IMR-90 (cell line): Measurements from ENCODE around the gene PHKB. TPM values are rescaled to one million over a fixed set of nuclear protein-coding genes. Genes with fewer than 3 reads are reported as not detected.
"Not testable (repeated sequence)": the region's sequence is repeated elsewhere in the genome, so short reads cannot be mapped to it uniquely, and the experiment has no call there.

Experiments
- ATAC-seq: fragments of 200-7000 bp; cut with Tn5 transposase; 2 replicates; pipeline ENCODE4 v1.9.1; 2020; ENCODE audit warnings: low read depth, mild to moderate bottlenecking, moderate library complexity
- BruUV-seq: library from RNA; stranded (reverse); fragments of 400-500 nt; replicated peaks from 2 replicates; lab custom pipeline; 2021; lab: Mats Ljungman, UMichigan
- CTCF ChIA-PET: fragments of 300-600 bp; formaldehyde crosslinking; extraction: SDS; loops from one replicate; lab custom pipeline; 2021; ENCODE audit warnings: antibody characterized with exemption; lab: Yijun Ruan, JAX
- POLR2A ChIA-PET: fragments of 300-600 bp; sonication (Branson Sonifier 250); formaldehyde crosslinking; loops from one replicate; lab custom pipeline; 2022; ENCODE audit warnings: antibody characterized with exemption; ENCODE audit not compliant: unreplicated experiment; lab: Charles Lee
- DNase-seq: peaks from one replicate; pipeline ENCODE4 v3.0.0; 2013
- H2AFZ ChIP-seq: replicated peaks from 2 replicates; pipeline ENCODE3; 2013; ENCODE audit warnings: low read length, mild to moderate bottlenecking; ENCODE audit not compliant: poor library complexity
- H2AK5ac ChIP-seq: 2 replicates; pipeline ENCODE4 v1.6.1; 2013; ENCODE audit warnings: low read depth, low read length, inconsistent platforms
- H2AK9ac ChIP-seq: replicated peaks from 2 replicates; pipeline ENCODE3; 2013; ENCODE audit warnings: mild to moderate bottlenecking, low read depth, low read length, moderate library complexity; ENCODE audit not compliant: poor library complexity
- H2BK120ac ChIP-seq: 2 replicates; pipeline ENCODE4 v1.6.1; 2013; ENCODE audit warnings: low read depth, low read length, inconsistent platforms
- H2BK15ac ChIP-seq: 3 replicates; pipeline ENCODE4 v1.6.1; 2013; ENCODE audit warnings: low read depth, low read length, inconsistent platforms
- H2BK20ac ChIP-seq: 2 replicates; pipeline ENCODE4 v1.6.1; 2013; ENCODE audit warnings: low read depth, mild to moderate bottlenecking, inconsistent platforms, low read length, moderate library complexity
- H2BK5ac ChIP-seq: 2 replicates; pipeline ENCODE4 v1.6.1; 2013; ENCODE audit warnings: mild to moderate bottlenecking, low read depth, low read length, inconsistent platforms; ENCODE audit not compliant: poor library complexity, severe bottlenecking
- H3K14ac ChIP-seq: replicated peaks from 2 replicates; pipeline ENCODE4 v1.6.1; 2013; ENCODE audit warnings: low read depth, low read length, inconsistent platforms
- H3K18ac ChIP-seq: 2 replicates; pipeline ENCODE4 v1.6.1; 2013; ENCODE audit warnings: low read depth, low read length, control low read depth
- H3K23ac ChIP-seq: 2 replicates; pipeline ENCODE4 v1.6.1; 2013; ENCODE audit warnings: low read depth, low read length, inconsistent platforms
- H3K27ac ChIP-seq: 2 replicates; pipeline ENCODE4 v1.5.1; 2013; ENCODE audit warnings: mild to moderate bottlenecking, control low read depth, low read length; ENCODE audit not compliant: insufficient read depth
- H3K27me3 ChIP-seq: 2 replicates; pipeline ENCODE4 v1.6.1; 2013; ENCODE audit warnings: low read length; ENCODE audit not compliant: control insufficient read depth, insufficient read depth
- H3K36me3 ChIP-seq: 2 replicates; pipeline ENCODE4 v1.6.1; 2013; ENCODE audit warnings: low read length, mixed read lengths; ENCODE audit not compliant: control insufficient read depth, insufficient read depth
- H3K4ac ChIP-seq: 2 replicates; pipeline ENCODE4 v1.6.1; 2013; ENCODE audit warnings: low read depth, low read length, inconsistent platforms
- H3K4me1 ChIP-seq: 2 replicates; pipeline ENCODE4 v1.6.1; 2013; ENCODE audit warnings: low read length, mixed read lengths; ENCODE audit not compliant: control insufficient read depth, insufficient read depth
- H3K4me2 ChIP-seq: 2 replicates; pipeline ENCODE4 v1.6.1; 2013; ENCODE audit warnings: low read depth, mild to moderate bottlenecking, control low read depth, low read length, moderate library complexity
- H3K4me3 ChIP-seq: 2 replicates; pipeline ENCODE4 v1.5.1; 2013; ENCODE audit warnings: low read depth, mild to moderate bottlenecking, control low read depth, low read length, moderate library complexity; ENCODE audit not compliant: insufficient read depth
- H3K56ac ChIP-seq: 2 replicates; pipeline ENCODE4 v1.6.1; 2013; ENCODE audit warnings: low read length, inconsistent platforms; ENCODE audit not compliant: insufficient read depth; ENCODE audit errors: extremely low read depth
- H3K79me1 ChIP-seq, 2 experiments: 2 replicates each; pipeline ENCODE4 v1.6.1; 2013; ENCODE audit warnings: low read length in 2 of 2, inconsistent platforms in 1 of 2, low read depth in 1 of 2
- H3K9ac ChIP-seq: 2 replicates; pipeline ENCODE4 v1.6.1; 2013; ENCODE audit warnings: low read depth, low read length, control low read depth
- H3K9me1 ChIP-seq: 2 replicates; pipeline ENCODE4 v1.6.1; 2013; ENCODE audit warnings: low read length, inconsistent platforms; ENCODE audit not compliant: insufficient read depth
- H3K9me3 ChIP-seq: 2 replicates; pipeline ENCODE4 v1.6.1; 2013; ENCODE audit warnings: low read length; ENCODE audit not compliant: control insufficient read depth, insufficient read depth
- H4K20me1 ChIP-seq: 2 replicates; pipeline ENCODE4 v1.6.1; 2013; ENCODE audit warnings: low read length, inconsistent platforms; ENCODE audit not compliant: insufficient read depth
- H4K5ac ChIP-seq: 2 replicates; pipeline ENCODE4 v1.6.1; 2013; ENCODE audit warnings: mild to moderate bottlenecking, low read depth, low read length, control low read depth
- H4K8ac ChIP-seq, 2 experiments: 2 replicates each; pipeline ENCODE4 v1.6.1; 2013; ENCODE audit warnings: low read depth in 2 of 2, low read length in 2 of 2, control low read depth in 1 of 2, inconsistent platforms in 1 of 2
- H4K91ac ChIP-seq: 2 replicates; pipeline ENCODE4 v1.6.1; 2013; ENCODE audit warnings: low read depth, low read length, inconsistent platforms; ENCODE audit not compliant: insufficient read depth
- WGBS, 2 experiments: methylation state at CpG; one replicate each; pipeline versions ENCODE4 v1.1.5 to v1.1.7; 2013; ENCODE audit warnings: missing lambda C conversion rate in 2 of 2; ENCODE audit not compliant: insufficient read length in 1 of 2; ENCODE audit errors: extremely low coverage in 2 of 2; 5-methylcytosine and 5-hydroxymethylcytosine counted together
- dilution Hi-C: fragments of 300-500 bp; cut with HindIII; formaldehyde crosslinking; loops from one replicate; pipeline ENCODE4 v1.14.3; 2018; ENCODE audit warnings: low sequenced_read_pairs; ENCODE audit not compliant: unreplicated experiment
- in situ Hi-C: fragments of 300-500 bp; cut with MboI; formaldehyde crosslinking; loops from 3 replicates; pipeline ENCODE4 v1.14.3; 2019; ENCODE audit warnings: low sequenced_read_pairs, inconsistent platforms, mixed read lengths
- intact Hi-C: fragments of 100-400 bp; cut with micrococcal nuclease; formaldehyde crosslinking; loops from 2 replicates; pipeline ENCODE4 v1.10.0; 2022
- polyA plus RNA-seq, 3 experiments: library from polyadenylated mRNA; depleted of rRNA; stranded (reverse); fragments of >200 nt; gene quantifications; 2 replicates each; pipeline ENCODE4 v1.2.3, GENCODE V29; 2012; ENCODE audit warnings: low replicate concordance in 1 of 3
- total RNA-seq: library from RNA; depleted of rRNA; stranded (reverse); fragments of >200 nt; gene quantifications from 2 replicates; pipeline ENCODE4 v1.2.3, GENCODE V29; 2012

PHKB gene
- total and polyA plus RNA-seq, 2 of the 4 experiments (the other 2 are of a cell fraction): 24.2 to 58.6 TPM

DNA sequence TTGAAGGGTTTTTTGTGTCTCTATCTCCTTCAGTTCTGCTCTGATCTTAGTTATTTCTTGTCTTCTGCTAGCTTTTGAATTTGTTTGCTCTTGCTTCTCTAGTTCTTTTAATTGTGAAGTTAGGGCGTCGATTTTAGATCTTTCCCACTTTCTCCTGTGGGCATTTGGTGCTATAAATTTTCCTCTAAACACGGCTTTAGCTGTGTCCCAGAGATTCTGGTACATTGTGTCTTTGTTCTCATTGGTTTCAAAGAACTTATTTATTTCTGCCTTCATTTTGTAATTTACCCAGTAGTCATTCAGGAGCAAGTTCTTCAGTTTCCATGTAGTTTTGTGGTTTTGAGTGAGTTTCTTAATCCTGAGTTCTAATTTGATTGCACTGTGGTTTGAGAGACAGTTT, 90.1 kb downstream of the PHKB start:
- BruUV-seq, CTCF ChIA-PET, DNase-seq, H2BK20ac ChIP-seq, H3K14ac ChIP-seq, ATAC-seq, H4K8ac ChIP-seq, H2AFZ ChIP-seq, H3K4ac ChIP-seq, H3K27ac ChIP-seq, H2BK5ac ChIP-seq, H3K4me3 ChIP-seq, H4K91ac ChIP-seq, in situ Hi-C loops, H2AK9ac ChIP-seq, H2AK5ac ChIP-seq, H3K9me3 ChIP-seq, H3K4me2 ChIP-seq, H3K4me1 ChIP-seq, H3K27me3 ChIP-seq, H3K9me1 ChIP-seq, H3K18ac ChIP-seq, intact Hi-C loops, H2BK120ac ChIP-seq, H3K36me3 ChIP-seq, H3K9ac ChIP-seq, H3K23ac ChIP-seq, H3K56ac ChIP-seq, dilution Hi-C loops, H4K5ac ChIP-seq, H3K79me1 ChIP-seq, H4K20me1 ChIP-seq, H2BK15ac ChIP-seq: not testable (repeated sequence)
- no CpG with 5 or more reads among the region's 3 CpGs for WGBS, 2 experiments
- POLR2A ChIA-PET: interaction anchor here (0.6 kb wide), 1 partner anchor 945 kb away, joined by 3 read pairs; no protein-coding TSS in a partner anchor

DNA sequence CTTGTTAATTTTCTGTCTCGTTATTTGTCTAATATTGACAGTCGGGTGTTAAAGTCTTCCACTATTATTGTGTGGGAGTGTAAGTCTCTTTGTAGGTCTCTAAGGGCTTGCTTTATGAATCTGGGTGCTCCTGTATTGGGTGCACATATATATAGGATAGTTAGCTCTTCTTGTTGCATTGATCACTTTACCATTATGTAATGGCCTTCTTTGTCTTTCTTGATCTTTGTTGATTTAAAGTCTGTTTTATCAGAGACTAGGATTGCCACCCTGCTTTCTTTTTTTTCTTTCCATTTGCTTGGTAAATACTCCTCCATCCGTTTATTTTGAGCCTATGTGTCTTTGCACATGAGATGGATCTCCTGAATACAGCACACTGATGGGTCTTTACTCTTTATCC, 90.6 kb downstream of the PHKB start:
- intact Hi-C loops, H2AK5ac ChIP-seq, H3K27me3 ChIP-seq, H3K4me1 ChIP-seq, in situ Hi-C loops, H3K4ac ChIP-seq, H3K18ac ChIP-seq, H3K36me3 ChIP-seq, H3K27ac ChIP-seq, H2BK5ac ChIP-seq, H4K5ac ChIP-seq, H2BK20ac ChIP-seq, BruUV-seq, ATAC-seq, H2BK120ac ChIP-seq, H3K56ac ChIP-seq, CTCF ChIA-PET, H3K9ac ChIP-seq, H3K14ac ChIP-seq, H3K4me3 ChIP-seq, H3K9me1 ChIP-seq, H2BK15ac ChIP-seq, H4K20me1 ChIP-seq, H2AFZ ChIP-seq, H3K79me1 ChIP-seq, H2AK9ac ChIP-seq, H4K91ac ChIP-seq, H3K23ac ChIP-seq, dilution Hi-C loops, POLR2A ChIA-PET, H3K4me2 ChIP-seq, DNase-seq, H3K9me3 ChIP-seq, H4K8ac ChIP-seq: not testable (repeated sequence)
- WGBS, 2 experiments: no CpG with 5 or more reads among the region's 3 CpGs
